Stimulated activated naive CD8-positive, alpha-beta T cell treated with anti-CD3 and anti-CD28 coated beads, Interleukin-15, Interleukin-2, amounts not matched to agents 100 ng/mL and 50 ng/mL, for 24 hours (primary cell): Measurements from ENCODE around the gene SREK1IP1.
A peak's percentile ranks its signal among the peaks of the same experiment; 100 is the strongest.
"Not testable (repeated sequence)": the region's sequence is repeated elsewhere in the genome, so short reads cannot be mapped to it uniquely, and the experiment has no call there.

Source experiments
- H3K27ac Mint-ChIP-seq: one replicate; pipeline ENCODE4 v1.8.0; 2021; ENCODE audit warnings: mild to moderate bottlenecking, mixed read lengths
- H3K27me3 Mint-ChIP-seq: one replicate; pipeline ENCODE4 v1.8.0; 2021; ENCODE audit warnings: mixed read lengths
- H3K36me3 Mint-ChIP-seq: one replicate; pipeline ENCODE4 v1.8.0; 2021; ENCODE audit warnings: low read depth, mixed read lengths
- H3K4me1 Mint-ChIP-seq: one replicate; pipeline ENCODE4 v1.8.0; 2021; ENCODE audit warnings: low read depth, mixed read lengths
- H3K4me3 Mint-ChIP-seq: one replicate; pipeline ENCODE4 v1.8.0; 2021; ENCODE audit warnings: mild to moderate bottlenecking, mixed read lengths
- H3K9me3 Mint-ChIP-seq: one replicate; pipeline ENCODE4 v1.8.0; 2021; ENCODE audit warnings: mixed read lengths

Gene SREK1IP1

DNA sequence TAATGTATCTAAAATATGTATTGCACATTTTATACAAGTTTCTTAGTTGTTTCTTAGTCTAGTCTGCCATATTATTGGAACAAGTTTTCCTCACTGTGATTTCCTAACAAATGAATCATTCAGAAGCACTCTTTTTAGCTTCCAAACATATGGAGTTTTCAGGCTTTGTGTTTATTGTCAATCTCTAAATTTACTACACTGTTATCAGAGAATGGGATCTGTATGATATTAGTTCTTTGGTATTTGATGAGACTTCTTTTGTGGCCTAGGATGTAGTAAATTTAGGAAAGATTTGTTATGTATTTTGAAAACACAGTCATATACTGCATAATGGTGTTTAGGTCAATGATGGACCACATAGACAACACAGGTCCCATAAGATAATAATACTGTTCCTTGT, 25.7 kb downstream of the SREK1IP1 start:
- Mint-ChIP-seq H3K36me3 (peaks cover 28% of the 10 kb centered on the region), H3K4me3 (no peak overlapping the region), H3K27me3 (no peaks in the 10 kb centered on the region), H3K4me1 (peaks cover 8% of the 10 kb centered on the region), H3K9me3 (no peaks in the 10 kb centered on the region), H3K27ac (no peak overlapping the region)

DNA sequence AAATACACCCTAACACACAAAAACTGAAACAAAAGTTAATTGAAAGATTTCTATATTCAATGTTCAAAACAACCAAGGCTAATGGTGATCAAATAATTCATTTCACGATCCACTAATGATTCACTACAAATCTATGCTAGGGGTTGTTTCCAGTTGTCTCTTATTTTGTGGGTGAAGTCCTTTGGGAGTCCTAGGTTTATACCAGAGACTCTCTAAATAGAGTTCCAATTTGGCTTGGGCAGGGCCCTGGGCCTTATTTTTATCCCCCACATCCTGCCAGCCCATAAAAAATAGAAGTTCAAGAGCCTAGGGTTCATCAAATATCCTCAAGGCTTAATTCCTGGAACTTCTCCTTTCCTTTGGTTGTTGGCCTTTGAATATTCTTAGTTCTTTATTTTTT, 26.1 kb downstream of the SREK1IP1 start:
- no peak overlapping the region for H3K4me3 Mint-ChIP-seq
- H3K36me3 Mint-ChIP-seq, result peaks cover 32% of the 10 kb centered on the region
- no peak overlapping the region for H3K27ac Mint-ChIP-seq
- peaks cover 8% of the 10 kb centered on the region for H3K4me1 Mint-ChIP-seq
- H3K9me3 Mint-ChIP-seq, result no peaks in the 10 kb centered on the region
- H3K27me3 Mint-ChIP-seq, result no peaks in the 10 kb centered on the region

DNA sequence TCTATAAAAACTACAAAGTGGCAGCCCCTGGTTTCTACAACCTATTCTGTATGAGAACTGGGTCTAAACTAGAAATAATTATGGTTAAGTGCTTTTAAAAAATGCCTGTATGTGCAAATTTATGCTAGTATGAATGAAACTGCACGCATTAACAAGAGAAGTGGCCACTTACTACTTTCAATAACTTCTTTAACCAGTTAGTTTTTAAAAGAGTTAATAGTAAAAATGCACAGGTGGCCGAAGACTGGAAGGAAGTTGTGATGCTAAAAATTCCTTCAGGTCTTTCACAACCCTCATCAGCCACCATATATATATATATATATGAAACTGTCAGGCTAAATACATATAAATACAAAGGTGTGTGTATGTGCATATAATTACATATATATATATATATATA, 41.3 kb downstream of the SREK1IP1 start:
- Mint-ChIP-seq H3K27me3 (no peaks in the 10 kb centered on the region), H3K36me3 (peaks cover 56% of the 10 kb centered on the region), H3K4me3 (no peak overlapping the region), H3K27ac (no peak overlapping the region), H3K4me1 (no peaks in the 10 kb centered on the region), H3K9me3 (no peaks in the 10 kb centered on the region)

DNA sequence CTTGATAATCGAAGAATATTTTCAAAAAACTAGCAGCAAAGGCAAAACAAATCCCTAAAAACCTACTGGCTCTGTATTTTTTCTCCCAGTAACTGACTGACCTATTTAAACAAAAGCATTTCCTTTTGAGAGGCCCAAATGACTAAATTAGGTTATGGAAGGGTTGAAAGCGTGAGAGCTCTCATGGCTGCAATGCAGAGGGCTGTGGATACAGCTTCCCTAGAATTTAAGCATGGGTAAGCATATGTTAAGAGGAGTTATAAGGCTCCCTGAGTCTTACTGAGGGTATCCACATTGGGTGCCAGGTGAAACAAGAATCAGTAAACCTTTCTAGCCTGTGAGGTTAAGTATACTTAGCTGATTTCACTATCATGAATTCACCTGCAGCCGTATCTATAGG, 45.9 kb downstream of the SREK1IP1 start:
- H3K9me3 Mint-ChIP-seq, result no peaks in the 10 kb centered on the region
- H3K27me3 Mint-ChIP-seq, result no peaks in the 10 kb centered on the region
- no peaks in the 10 kb centered on the region for H3K4me1 Mint-ChIP-seq
- H3K27ac Mint-ChIP-seq, result no peak overlapping the region
- peaks cover 37% of the 10 kb centered on the region for H3K36me3 Mint-ChIP-seq
- no peak overlapping the region for H3K4me3 Mint-ChIP-seq

DNA sequence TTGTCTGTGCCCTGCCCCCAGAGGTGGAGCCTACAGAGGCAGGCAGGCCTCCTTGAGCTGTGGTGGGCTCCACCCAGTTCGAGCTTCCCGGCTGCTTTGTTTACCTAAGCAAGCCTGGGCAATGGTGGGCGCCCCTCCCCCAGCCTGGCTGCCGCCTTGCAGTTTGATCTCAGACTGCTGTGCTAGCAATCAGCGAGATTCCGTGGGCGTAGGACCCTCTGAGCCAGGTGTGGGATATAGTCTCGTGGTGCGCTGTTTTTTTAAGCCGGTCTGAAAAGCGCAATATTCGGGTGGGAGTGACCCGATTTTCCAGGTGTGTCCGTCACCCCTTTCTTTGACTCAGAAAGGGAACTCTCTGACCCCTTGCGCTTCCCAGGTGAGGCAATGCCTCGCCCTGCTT, 54.0 kb downstream of the SREK1IP1 start:
- H3K4me1 Mint-ChIP-seq, H3K27ac Mint-ChIP-seq, H3K36me3 Mint-ChIP-seq, H3K27me3 Mint-ChIP-seq, H3K9me3 Mint-ChIP-seq, H3K4me3 Mint-ChIP-seq: not testable (repeated sequence)

DNA sequence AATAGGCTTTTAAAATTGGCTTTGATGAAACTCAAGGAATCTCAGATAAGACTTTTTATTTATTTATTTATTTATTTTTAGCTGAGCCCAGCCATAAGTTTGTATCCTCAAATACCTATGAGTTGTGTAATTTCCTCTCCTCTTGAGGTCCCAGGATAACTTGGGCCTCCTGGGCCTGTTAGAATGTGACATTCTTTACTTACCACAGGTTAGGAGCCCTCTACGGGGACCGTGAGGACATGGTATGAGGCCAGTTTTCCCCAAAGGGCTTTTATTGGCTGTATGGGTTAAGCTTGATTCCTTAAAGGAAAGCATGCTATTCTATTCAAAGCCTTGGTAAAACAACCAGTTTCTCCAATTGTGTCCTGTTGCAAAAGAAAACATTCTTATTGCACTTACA, 61.3 kb downstream of the SREK1IP1 start:
- H3K27me3 Mint-ChIP-seq, result peaks cover 13% of the 10 kb centered on the region
- no peaks in the 10 kb centered on the region for H3K9me3 Mint-ChIP-seq

DNA sequence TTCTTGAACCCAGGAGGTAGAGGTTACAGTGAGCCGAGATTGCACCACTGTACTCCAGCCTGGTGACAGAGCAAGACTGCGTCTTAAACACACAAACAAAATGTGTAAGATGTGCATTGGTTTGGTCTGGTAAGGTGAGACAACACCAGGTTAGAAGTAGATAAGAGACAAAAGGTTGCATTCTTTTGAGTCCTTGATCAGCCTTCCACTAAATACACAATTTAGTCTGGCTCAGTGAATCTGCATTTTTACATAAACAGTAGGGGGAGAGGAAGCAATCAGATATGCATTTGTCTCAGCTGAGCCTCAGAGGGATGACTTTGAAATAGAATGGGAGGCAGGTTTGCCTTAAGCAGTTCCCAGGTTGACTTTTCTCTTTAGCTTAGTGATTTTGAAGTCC, 62.4 kb downstream of the SREK1IP1 start:
- peaks cover 18% of the 10 kb centered on the region for H3K27me3 Mint-ChIP-seq
- H3K36me3 Mint-ChIP-seq, H3K4me1 Mint-ChIP-seq, H3K9me3 Mint-ChIP-seq, H3K4me3 Mint-ChIP-seq, H3K27ac Mint-ChIP-seq: not testable (repeated sequence)

More for the DNA sequence above, 61.3 kb downstream of the SREK1IP1 start:
- Mint-ChIP-seq H3K36me3 (no peaks in the 10 kb centered on the region), H3K27ac (no peak overlapping the region), H3K4me1 (no peaks in the 10 kb centered on the region), H3K4me3 (no peak overlapping the region)

DNA sequence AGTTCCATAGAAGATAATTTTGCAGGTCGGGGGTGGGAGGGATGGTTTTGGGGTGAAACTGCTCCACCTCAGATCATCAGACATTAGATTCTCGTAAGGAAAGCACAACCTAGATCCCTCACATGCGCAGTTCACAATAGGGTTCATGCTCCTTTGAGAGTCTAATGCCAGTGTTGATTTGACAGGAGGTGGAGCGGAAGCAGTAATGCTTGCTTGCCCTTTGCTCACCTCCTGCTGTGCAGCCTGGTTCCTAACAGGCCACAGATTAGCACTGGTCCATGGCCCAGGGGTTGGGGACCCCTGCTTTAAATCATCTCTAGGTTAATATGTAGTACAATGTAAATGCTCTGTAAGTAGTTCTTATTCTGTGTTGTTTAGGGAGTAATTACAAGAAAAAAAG, 67.7 kb downstream of the SREK1IP1 start:
- H3K36me3 Mint-ChIP-seq, result no peaks in the 10 kb centered on the region
- peaks cover 17% of the 10 kb centered on the region for H3K9me3 Mint-ChIP-seq
- H3K4me1 Mint-ChIP-seq, result no peaks in the 10 kb centered on the region
- H3K27me3 Mint-ChIP-seq, result peaks cover 24% of the 10 kb centered on the region
- H3K4me3 Mint-ChIP-seq, result no peak overlapping the region
- no peak overlapping the region for H3K27ac Mint-ChIP-seq

DNA sequence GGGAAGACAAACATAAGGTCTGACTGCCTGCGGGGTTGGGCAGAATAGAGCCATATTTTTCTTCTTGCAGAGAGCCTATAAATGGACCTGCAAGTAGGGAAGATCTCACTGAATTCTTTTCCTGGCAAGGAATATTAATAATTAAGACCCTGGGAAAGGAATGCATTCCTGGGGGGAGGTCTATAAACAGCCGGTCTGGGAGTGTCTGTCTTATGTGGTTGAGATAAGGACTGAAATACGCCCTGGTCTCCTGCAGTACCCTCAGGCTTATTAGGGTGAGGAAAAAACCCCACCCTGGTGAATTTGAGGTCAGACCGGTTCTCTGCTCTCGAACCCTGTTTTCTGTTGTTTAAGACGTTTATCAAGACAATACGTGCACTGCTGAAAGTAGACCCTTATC, 72.1 kb downstream of the SREK1IP1 start:
- not testable (repeated sequence) for H3K4me1 Mint-ChIP-seq, H3K27ac Mint-ChIP-seq, H3K36me3 Mint-ChIP-seq, H3K4me3 Mint-ChIP-seq
- Mint-ChIP-seq H3K9me3 (peaks cover 17% of the 10 kb centered on the region), H3K27me3 (peaks cover 28% of the 10 kb centered on the region)

DNA sequence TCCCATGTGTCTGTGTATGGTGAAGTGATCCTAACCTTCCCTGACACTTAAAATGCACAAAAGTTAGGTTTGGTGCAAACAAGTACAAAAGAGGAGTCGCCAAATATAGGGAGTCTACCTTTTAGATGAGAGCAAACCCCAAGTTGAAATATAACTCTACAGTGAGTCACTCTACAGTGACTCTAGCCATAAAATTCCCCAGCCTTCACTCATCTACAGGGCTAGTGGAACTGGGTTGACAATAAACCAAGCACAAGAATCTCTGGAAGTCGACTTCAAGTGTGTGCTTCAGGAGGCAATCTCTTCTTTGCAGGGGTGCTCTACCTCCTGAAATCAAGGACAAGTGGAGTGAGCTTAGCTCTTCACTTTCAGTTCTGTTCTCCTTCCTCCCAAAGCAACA, 74.9 kb downstream of the SREK1IP1 start:
- Mint-ChIP-seq H3K36me3 (no peaks in the 10 kb centered on the region), H3K4me1 (peaks cover 5% of the 10 kb centered on the region), H3K27ac (no peak overlapping the region), H3K4me3 (no peak overlapping the region), H3K9me3 (peaks cover 13% of the 10 kb centered on the region), H3K27me3 (peaks cover 40% of the 10 kb centered on the region)

DNA sequence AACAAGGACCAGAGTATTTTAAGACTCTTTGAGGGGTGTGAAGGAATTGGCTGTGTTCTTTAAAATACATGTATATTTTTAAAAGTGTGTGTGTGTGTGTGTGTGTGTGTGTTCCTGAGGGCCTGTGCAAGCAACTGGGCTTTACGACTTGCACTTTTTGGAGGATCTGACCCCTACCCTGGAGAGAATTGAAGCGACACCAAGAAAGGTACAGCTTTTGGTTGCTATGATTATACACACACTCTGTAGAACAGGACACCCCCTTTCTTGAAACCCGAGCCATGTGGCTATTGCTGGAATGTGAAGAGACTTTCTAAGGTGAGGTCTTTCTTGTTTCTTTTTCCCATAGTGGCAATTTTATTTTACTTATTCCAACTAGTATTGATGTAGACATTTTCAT, 77.2 kb downstream of the SREK1IP1 start:
- Mint-ChIP-seq H3K9me3 (peaks cover 3% of the 10 kb centered on the region), H3K36me3 (no peaks in the 10 kb centered on the region), H3K4me3 (no peak overlapping the region), H3K27me3 (peaks cover 53% of the 10 kb centered on the region), H3K4me1 (peaks cover 5% of the 10 kb centered on the region), H3K27ac (no peak overlapping the region)

DNA sequence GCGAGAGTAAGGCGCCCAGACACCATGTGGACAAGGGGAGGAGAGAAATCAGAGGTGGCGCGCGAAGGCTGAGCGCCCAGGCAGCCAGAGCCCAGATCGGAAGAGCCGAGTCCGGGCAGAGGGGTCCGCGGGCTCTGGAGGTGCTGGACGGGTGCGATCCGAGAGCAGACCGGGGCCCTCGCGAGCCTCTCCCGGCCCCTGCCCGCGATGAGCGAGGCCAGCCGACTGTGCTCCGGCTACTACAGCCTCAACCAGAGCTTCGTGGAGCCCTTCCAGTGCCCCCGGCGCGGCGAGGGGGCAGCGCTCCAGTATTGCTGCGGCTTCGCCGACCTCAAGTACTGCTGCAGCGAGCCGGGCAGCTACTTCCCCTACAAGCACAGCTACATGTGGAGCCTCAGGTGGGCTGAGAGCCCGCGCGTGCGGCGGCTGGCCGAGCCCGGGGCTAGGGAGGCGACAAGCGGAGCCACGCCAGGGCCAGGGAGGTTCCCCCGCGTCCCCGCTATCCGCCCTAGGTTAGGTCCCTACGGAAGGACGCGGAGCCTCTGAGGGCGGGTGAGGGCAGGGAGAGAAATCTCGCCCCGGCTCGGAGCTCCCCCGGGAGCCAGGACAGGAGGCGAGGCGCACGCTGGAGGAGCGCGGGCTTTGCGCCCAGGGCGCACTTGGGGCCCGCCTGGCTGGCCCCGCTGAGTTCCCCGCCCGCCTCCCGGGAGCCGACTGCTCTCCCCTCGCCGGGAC, 77.9 kb downstream of the SREK1IP1 start, which contains the start of gene SHISAL2B:
TSS of gene SHISAL2B (plus strand) at position 87 of the 735 bp plus-strand sequence. CDS start at position 208, 121 bp downstream.
- H3K27ac Mint-ChIP-seq, result no peak within 1 kb of the TSS
- H3K36me3 Mint-ChIP-seq, result no peaks in the 10 kb centered on the region
- H3K27me3 Mint-ChIP-seq, result peaks cover 56% of the 10 kb centered on the region
- H3K4me3 Mint-ChIP-seq, result peak within 1 kb of the TSS; percentile 35
- H3K9me3 Mint-ChIP-seq, result no peaks in the 10 kb centered on the region
- peaks cover 5% of the 10 kb centered on the region for H3K4me1 Mint-ChIP-seq

DNA sequence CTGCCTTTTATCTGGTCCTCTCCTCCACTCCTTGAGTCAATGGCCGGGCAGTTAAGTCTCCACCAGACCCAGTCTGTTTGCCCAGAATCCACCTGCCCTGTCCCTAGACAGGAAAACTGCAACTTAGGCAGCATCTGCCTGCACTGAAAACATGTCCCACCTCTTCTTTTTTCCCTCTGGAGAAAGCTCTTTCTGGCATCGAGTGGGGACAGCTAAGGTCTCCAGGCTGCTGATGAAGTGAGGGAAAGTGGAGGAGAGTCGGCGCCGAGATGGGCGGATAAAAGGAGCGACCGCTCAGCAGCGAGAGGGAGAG, 78.4 kb downstream of the SREK1IP1 start:
- Mint-ChIP-seq H3K36me3 (no peaks in the 10 kb centered on the region), H3K9me3 (no peaks in the 10 kb centered on the region), H3K27ac (no peak overlapping the region), H3K4me3 (peak overlapping the region; percentile 35), H3K27me3 (peaks cover 56% of the 10 kb centered on the region), H3K4me1 (peaks cover 5% of the 10 kb centered on the region)

DNA sequence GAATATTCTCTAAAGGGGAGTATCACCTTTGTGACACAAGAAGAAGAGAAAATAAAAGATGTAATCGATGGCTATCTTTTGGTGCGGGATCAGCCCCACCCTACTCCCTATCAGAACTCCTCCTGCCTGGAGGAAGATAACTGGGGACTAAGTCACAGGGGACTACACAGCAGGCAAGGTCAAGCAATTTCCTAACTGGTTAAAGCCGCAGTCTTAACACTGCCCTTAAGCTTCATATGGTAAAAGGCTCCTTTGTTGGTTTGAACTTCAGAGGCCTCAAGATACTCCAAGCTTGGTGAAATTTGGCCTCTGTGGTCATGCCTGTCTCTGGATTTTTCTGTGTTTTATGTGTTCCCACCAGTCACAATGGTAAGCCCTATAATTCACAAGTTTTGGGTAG, 79.5 kb downstream of the SREK1IP1 start:
- Mint-ChIP-seq H3K27me3 (peaks cover 55% of the 10 kb centered on the region), H3K27ac (no peak overlapping the region), H3K36me3 (no peaks in the 10 kb centered on the region), H3K4me1 (peaks cover 5% of the 10 kb centered on the region), H3K4me3 (no peak overlapping the region), H3K9me3 (no peaks in the 10 kb centered on the region)

DNA sequence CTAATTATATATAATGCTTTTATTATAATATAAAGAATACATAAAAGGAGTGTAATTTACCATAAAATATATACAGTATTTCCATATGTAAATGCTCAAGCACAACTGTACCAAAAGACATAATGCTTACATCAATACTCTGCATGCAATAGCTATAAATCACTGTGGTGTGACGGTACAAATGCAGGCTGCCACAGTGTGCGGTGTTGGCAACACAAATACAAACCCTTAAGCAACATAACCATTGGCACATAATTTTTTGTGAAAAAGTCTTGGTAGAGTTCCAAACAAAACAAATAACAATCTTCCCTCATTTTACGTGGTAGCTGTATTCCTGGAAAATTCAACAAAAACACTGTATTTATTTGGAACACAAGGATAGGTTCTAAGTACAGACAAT, 80.1 kb downstream of the SREK1IP1 start:
- Mint-ChIP-seq H3K4me1 (peaks cover 5% of the 10 kb centered on the region), H3K27ac (no peak overlapping the region), H3K36me3 (no peaks in the 10 kb centered on the region), H3K27me3 (peaks cover 50% of the 10 kb centered on the region), H3K9me3 (no peaks in the 10 kb centered on the region), H3K4me3 (no peak overlapping the region)

DNA sequence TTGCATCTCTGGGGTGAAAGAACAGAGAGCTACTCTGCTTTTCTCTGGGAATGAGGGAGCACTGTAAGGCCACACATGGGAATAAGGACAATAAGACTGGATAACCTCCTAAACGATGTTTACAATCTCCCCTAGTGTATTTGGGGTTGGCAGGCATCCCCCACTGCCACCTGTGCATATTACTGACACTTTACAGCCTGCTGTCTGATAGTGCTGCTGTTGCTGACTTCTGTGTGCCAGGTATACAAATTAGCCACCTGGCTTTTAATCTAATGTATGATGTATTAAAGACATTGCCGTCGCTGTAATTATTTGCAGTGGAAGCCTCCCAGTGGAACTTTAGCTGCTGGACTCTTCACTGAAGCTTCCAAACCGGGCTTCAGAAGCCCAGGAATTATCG, 82.6 kb downstream of the SREK1IP1 start:
- Mint-ChIP-seq H3K27ac (no peak overlapping the region), H3K9me3 (no peaks in the 10 kb centered on the region), H3K4me1 (peaks cover 5% of the 10 kb centered on the region), H3K36me3 (no peaks in the 10 kb centered on the region), H3K4me3 (no peak overlapping the region), H3K27me3 (peaks cover 38% of the 10 kb centered on the region)
